HEK293T (cell line): ENCODE results near the gene TMEM200A.
"Not testable (repeated sequence)": the region's sequence is repeated elsewhere in the genome, so short reads cannot be mapped to it uniquely, and the experiment has no call there.

Experiments used
- CTCF ChIA-PET: fragments of 350-600 bp; formaldehyde crosslinking; extraction: SDS; loops from one replicate; lab custom pipeline; 2021; ENCODE audit warnings: antibody characterized with exemption, inconsistent platforms; lab: Yijun Ruan, JAX
- POLR2A ChIA-PET: fragments of 350-600 bp; formaldehyde crosslinking; extraction: SDS; loops from one replicate; lab custom pipeline; 2020; ENCODE audit warnings: antibody characterized with exemption, inconsistent platforms; lab: Yijun Ruan, JAX
- DNase-seq: peaks from one replicate; pipeline ENCODE4 v3.0.0; 2012; ENCODE audit warnings: mixed read lengths; ENCODE audit errors: extremely low spot score
- ARNT ChIP-seq: fragments of 450-650 bp; IDR thresholded peaks from 2 replicates; pipeline ENCODE4 v1.6.1; 2017; ENCODE audit warnings: mild to moderate bottlenecking
- BHLHE40 ChIP-seq: fragments of 450-650 bp; IDR thresholded peaks from 2 replicates; pipeline ENCODE4 v1.6.1; 2016; ENCODE audit warnings: mild to moderate bottlenecking, moderate library complexity, borderline replicate concordance
- CTBP1 ChIP-seq: fragments of 450-650 bp; IDR thresholded peaks from 2 replicates; pipeline ENCODE4 v1.6.1; 2016; ENCODE audit warnings: borderline replicate concordance
- ELF4 ChIP-seq: fragments of 450-650 bp; IDR thresholded peaks from 2 replicates; pipeline ENCODE4 v1.6.1; 2017; ENCODE audit warnings: antibody characterized with exemption
- FOXA1 ChIP-seq: fragments of 450-650 bp; IDR thresholded peaks from 2 replicates; pipeline ENCODE4 v1.6.1; 2016; ENCODE audit warnings: mild to moderate bottlenecking
- FOXK2 ChIP-seq: fragments of 450-650 bp; IDR thresholded peaks from 2 replicates; pipeline ENCODE4 v1.6.1; 2016; ENCODE audit warnings: mild to moderate bottlenecking
- FOXM1 ChIP-seq: fragments of 450-650 bp; IDR thresholded peaks from 2 replicates; pipeline ENCODE4 v1.6.1; 2017; ENCODE audit warnings: mild to moderate bottlenecking, borderline replicate concordance
- HDGF ChIP-seq: fragments of 450-650 bp; IDR thresholded peaks from 2 replicates; pipeline ENCODE4 v1.6.1; 2017; ENCODE audit warnings: antibody characterized with exemption, borderline replicate concordance
- L3MBTL2 ChIP-seq: fragments of 450-650 bp; conservative IDR thresholded peaks from 2 replicates; pipeline ENCODE4 v1.6.1; 2016; ENCODE audit warnings: mild to moderate bottlenecking
- LEF1 ChIP-seq: fragments of 450-650 bp; IDR thresholded peaks from 2 replicates; pipeline ENCODE4 v1.6.1; 2017; ENCODE audit warnings: mild to moderate bottlenecking, borderline replicate concordance
- NFRKB ChIP-seq: fragments of 450-650 bp; IDR thresholded peaks from 2 replicates; pipeline ENCODE4 v1.6.1; 2016; ENCODE audit warnings: mild to moderate bottlenecking, moderate library complexity
- PKNOX1 ChIP-seq: fragments of 450-650 bp; IDR thresholded peaks from 2 replicates; pipeline ENCODE4 v1.6.1; 2016
- SP1 ChIP-seq: fragments of 450-650 bp; IDR thresholded peaks from 2 replicates; pipeline ENCODE4 v1.6.1; 2017
- SUZ12 ChIP-seq: fragments of 450-650 bp; IDR thresholded peaks from 2 replicates; pipeline ENCODE4 v1.6.1; 2016; ENCODE audit warnings: mild to moderate bottlenecking
- TARDBP ChIP-seq: fragments of 450-650 bp; IDR thresholded peaks from 2 replicates; pipeline ENCODE4 v1.6.1; 2016
- ZNF384 ChIP-seq: fragments of 450-650 bp; IDR thresholded peaks from 2 replicates; pipeline ENCODE4 v1.6.1; 2016

The TMEM200A gene

GRCh38 chr6:130337534-130337933, 28.3 kb upstream of the TMEM200A start:
- TF ChIP-seq PKNOX1 (no peak), TARDBP (no peak)
- ChIA-PET POLR2A (no interaction called here), CTCF (no interaction called here)

GRCh38 chr6:130346324-130346723, 19.5 kb upstream of the TMEM200A start:
- DNase-seq, POLR2A ChIA-PET, CTCF ChIA-PET: not testable (repeated sequence)

More at GRCh38 chr6:130337534-130337933, 28.3 kb upstream of the TMEM200A start:
- no peak for DNase-seq

GRCh38 chr6:130354322-130354721, 11.5 kb upstream of the TMEM200A start:
- no peak for DNase-seq
- CTCF ChIA-PET: no interaction called here
- POLR2A ChIA-PET: no interaction called here
- no peak for TF ChIP-seq PKNOX1
- TF ChIP-seq FOXM1: no peak
- no peak for TF ChIP-seq FOXK2
- no peak for TF ChIP-seq ZNF384
- no peak for TF ChIP-seq CTBP1

GRCh38 chr6:130355572-130355971, 10.2 kb upstream of the TMEM200A start:
- POLR2A ChIA-PET: no interaction called here
- CTCF ChIA-PET: no interaction called here
- TF ChIP-seq SP1 (no peak), ELF4 (no peak)
- DNase-seq: no peak

- no peak for TF ChIP-seq ARNT
- no peak for TF ChIP-seq NFRKB
- no peak for TF ChIP-seq LEF1
- no peak for TF ChIP-seq TARDBP
- TF ChIP-seq FOXM1: no peak
- TF ChIP-seq SUZ12: no peak
- TF ChIP-seq ZNF384: no peak
- TF ChIP-seq FOXK2: no peak
- no peak for TF ChIP-seq CTBP1
- TF ChIP-seq L3MBTL2: no peak
- TF ChIP-seq BHLHE40: no peak
- no peak for TF ChIP-seq FOXA1
- DNase-seq: no peak
- CTCF ChIA-PET: interaction anchor here (0.7 to 1.1 kb wide), 3 partner anchors 14 to 501 kb away, joined by 3 to 4 read pairs (median 3); no protein-coding TSS in a partner anchor
- POLR2A ChIA-PET: no interaction called here
Observed at GRCh38 chr6:130357436-130357835, 8.4 kb upstream of the TMEM200A start.

GRCh38 chr6:130359736-130360135, 6.1 kb upstream of the TMEM200A start:
- ChIA-PET CTCF (interaction anchor here (0.7 kb wide), 1 partner anchor 29 kb away, joined by 3 read pairs; no protein-coding TSS in a partner anchor), POLR2A (no interaction called here)
- TF ChIP-seq BHLHE40 (no peak), NFRKB (no peak), FOXA1 (no peak), PKNOX1 (no peak), TARDBP (no peak), ELF4 (no peak), LEF1 (no peak), FOXK2 (no peak), SUZ12 (no peak), ZNF384 (no peak), CTBP1 (no peak), SP1 (no peak), FOXM1 (no peak), L3MBTL2 (no peak), HDGF (no peak), ARNT (no peak)
- no peak for DNase-seq

- TF ChIP-seq SUZ12 (no peak), ZNF384 (no peak), BHLHE40 (no peak), SP1 (no peak), ARNT (no peak), PKNOX1 (no peak), LEF1 (no peak), HDGF (no peak), TARDBP (no peak), ELF4 (no peak), FOXA1 (no peak), FOXM1 (no peak), FOXK2 (no peak), CTBP1 (no peak), L3MBTL2 (no peak), NFRKB (no peak)
- POLR2A ChIA-PET: no interaction called here
Observed at GRCh38 chr6:130362128-130362527, 3.7 kb upstream of the TMEM200A start.

More at GRCh38 chr6:130362128-130362527, 3.7 kb upstream of the TMEM200A start:
- DNase-seq: no peak
- CTCF ChIA-PET: no interaction called here
